GM12874 (cell line): ENCODE data around the gene GPATCH4.
A peak's percentile ranks its signal among the peaks of the same experiment; 100 is the strongest.

Experiments used
- TF ChIP-seq, protein P1 (sequence below): IDR thresholded peaks from 2 replicates; pipeline ENCODE4 v1.5.1; 2011; ENCODE audit warnings: low read depth, mild to moderate bottlenecking, control low read depth, low read length, moderate library complexity; ENCODE audit not compliant: insufficient read depth

Gene GPATCH4

DNA sequence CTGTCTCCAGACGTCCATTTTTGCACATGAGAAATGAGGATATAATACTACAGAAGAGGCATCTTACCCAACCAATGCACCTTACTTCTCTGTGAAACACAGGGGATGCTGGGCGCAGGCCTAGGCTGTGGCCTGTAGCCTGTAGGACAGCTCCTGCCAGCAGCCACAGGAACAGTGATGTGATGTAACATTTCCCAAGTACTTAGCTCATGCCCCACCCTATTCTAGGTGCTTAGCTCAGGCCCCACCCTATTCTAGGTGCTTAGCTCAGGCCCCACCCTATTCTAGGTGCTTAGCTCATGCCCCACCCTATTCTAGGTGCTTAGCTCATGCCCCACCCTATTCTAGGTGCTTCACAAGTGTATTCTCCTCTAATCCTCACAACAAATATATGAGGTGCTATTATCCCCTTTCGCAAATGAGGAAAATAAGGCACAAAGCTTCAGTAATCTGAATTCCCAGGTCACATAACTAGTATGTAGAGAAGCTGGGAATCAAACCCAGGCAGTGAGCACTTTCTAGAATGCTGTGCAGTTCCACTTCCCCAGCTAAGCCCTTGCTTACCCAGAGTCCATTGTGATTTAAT is 14.3 kb downstream of the GPATCH4 start:
- TF ChIP-seq, protein P1, sequence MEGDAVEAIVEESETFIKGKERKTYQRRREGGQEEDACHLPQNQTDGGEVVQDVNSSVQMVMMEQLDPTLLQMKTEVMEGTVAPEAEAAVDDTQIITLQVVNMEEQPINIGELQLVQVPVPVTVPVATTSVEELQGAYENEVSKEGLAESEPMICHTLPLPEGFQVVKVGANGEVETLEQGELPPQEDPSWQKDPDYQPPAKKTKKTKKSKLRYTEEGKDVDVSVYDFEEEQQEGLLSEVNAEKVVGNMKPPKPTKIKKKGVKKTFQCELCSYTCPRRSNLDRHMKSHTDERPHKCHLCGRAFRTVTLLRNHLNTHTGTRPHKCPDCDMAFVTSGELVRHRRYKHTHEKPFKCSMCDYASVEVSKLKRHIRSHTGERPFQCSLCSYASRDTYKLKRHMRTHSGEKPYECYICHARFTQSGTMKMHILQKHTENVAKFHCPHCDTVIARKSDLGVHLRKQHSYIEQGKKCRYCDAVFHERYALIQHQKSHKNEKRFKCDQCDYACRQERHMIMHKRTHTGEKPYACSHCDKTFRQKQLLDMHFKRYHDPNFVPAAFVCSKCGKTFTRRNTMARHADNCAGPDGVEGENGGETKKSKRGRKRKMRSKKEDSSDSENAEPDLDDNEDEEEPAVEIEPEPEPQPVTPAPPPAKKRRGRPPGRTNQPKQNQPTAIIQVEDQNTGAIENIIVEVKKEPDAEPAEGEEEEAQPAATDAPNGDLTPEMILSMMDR, result no peak

DNA sequence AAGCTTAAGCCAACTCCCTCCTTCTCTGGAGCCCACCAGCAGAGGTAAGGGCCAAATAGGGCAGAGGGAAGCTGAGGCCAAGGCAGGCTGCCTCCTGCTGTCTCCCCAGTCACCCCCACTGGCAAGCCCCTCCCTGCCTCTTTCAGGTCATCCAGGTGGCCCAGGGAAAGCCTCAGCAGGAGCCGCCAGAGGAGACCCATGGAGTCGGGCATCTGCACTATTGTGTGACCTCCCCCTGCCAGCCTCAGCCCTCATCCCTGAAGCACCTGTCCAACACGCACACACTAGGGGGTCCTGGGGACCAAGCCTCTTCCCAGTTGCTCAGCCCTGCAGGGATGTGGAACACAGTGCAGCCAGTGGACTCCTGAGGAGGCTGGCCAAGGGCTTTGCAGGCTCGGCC is 15.0 kb downstream of the GPATCH4 start:
- TF ChIP-seq, protein P1, result no peak

DNA sequence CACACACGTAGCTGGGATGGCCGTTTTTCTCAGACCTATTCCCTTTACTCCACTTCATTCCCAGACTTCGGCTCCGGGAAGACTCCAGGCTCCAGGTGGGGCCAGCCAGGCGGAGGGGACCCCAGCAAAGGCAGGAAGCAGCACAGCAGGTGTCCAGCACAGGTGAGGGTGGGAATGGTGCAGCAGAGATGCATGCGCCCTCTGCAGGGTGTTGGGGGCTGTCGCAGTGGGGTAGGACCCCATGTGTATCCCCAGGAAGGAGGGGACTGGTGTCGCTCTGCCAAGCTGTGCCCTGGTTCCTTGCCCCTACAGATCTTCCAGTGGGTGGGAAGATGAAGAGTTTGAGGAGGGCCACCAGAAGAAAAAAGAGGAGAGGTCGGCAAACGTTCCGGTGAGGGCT is 16.5 kb downstream of the GPATCH4 start:
- TF ChIP-seq, protein P1, result peak; percentile 69

DNA sequence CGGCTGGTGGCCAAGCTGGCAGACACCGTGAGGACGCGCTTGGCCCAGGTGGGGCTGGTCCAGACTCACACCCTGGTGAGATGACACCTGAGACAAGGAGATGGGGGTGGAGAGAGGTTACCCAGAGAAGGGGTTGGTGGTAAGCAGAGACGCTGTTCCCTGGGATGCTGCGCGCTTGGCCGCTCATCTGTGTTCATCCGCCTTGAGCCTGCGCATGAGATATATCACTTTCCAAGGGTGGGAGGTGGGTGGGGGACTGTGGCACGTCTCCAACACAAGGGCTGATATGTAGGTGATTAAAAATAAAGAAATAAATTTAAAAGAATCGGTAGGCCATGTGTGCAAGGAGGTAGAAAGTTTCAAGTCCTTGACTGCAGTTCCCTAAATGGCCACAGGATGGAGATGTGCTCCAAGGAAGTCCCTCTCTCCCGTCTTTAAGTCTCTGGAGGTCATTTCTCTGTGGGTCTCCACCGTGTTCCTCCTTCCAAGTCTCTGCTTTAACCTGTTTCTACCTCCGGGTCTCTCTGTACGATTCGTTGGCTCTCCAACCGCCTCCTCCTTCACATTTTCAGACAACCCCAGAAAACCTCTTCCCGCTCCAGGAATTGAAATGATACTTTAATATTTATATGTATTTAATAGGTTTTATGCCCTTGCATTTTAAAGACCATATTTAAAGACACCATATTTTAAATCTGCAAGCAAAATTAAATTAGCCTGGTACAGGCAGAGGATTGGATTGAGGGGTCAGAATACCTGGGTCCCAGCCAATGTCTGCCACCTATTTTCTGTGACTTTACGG is 17.3 kb downstream of the GPATCH4 start:
- TF ChIP-seq, protein P1, result peak; percentile 81

DNA sequence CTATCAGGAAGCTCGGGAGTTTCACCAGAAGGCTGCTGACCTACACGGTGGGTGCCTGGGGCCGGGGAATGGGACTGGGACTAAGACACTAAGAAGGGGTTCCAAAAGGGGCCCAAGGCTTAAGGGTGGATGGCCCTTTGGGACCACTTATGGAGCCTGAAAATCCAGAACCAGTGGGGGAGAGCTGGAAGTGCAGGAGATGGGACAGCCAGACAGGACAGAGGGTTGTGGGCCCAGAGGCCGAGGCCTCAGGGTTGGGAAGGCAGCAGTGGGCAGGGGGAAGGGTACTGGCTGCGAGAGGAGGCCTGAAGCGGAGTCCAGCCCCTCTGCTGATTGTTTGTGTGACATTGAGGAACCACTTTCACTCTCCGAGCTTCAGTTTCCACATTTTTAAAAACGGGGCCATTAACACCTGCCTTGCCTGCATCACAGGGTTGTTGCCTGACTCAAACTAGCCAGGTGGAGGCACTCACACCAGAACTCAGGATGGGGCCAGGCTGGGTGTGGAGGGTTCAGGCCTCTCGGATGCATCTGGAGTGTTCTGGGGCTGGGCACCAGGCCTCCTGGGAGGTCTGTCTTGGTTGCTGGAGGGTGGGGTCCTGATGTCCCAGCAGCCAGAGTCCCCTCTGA is 18.8 kb downstream of the GPATCH4 start:
- TF ChIP-seq, protein P1, result 0 out of 2 replicates have a peak, but pooled peaks have one; percentile 12

DNA sequence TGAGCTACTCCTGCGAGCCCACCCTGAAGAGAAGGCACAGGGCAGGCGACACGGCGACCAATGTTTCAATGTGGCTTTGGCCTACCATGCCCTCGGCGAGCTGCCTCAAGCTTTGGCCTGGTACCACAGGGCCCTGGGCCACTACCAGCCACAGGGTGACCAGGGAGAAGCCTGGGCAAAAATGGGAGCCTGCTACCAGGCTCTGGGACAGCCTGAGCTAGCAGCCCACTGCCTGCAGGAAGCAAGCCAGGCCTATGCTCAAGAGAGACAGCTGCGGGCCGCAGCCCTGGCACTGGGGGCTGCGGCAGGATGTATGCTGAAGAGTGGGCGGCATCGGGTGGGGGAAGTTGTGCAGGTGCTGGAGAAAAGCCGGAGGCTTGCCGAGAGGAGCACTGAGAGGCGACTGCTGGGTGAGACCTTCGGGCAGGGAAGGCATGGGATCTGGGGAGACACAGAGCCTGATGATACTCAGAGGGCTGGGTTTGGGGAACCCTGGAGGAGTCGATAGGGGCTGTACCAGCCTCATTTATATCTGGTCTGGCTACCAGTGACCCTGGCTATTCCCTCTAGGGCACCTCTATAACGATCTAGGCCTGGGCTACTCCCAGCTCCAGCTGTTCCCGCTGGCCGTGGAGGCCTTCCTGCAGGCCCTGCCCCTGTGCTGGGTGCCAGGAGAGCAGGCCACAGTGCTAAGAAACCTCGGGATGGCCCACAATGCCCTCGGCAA is 19.5 kb downstream of the GPATCH4 start:
- TF ChIP-seq, protein P1, result no peak

DNA sequence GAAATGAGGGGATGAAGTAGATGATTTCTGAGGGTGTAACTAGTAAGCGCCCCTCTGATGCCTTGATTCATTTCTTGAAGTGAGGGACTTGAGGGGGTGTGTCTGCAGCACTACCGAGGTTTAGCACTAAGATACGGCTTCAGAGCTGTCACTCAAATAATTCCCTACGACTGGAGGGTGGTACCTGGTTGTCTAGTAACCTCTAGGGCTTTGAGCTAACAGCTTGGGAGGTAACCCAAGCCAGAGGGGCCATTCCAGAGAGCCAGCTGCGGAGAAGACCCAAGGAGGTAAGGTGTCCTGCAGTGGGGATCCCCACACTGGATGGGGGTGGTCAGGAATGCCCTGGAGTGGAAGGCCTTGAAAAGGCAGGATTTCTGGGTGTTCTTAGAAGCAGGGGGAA is 21.8 kb downstream of the GPATCH4 start, which contains the start of gene TTC24:
Gene TTC24, plus strand, starts transcription at position 252 of the 400 bp plus-strand sequence. CDS start 1,642 bp downstream, outside the sequence.
- TF ChIP-seq, protein P1, result no peak
